HCT116 (cell line): Measurements from ENCODE around the gene PTGR3. TPM values are rescaled to one million over a fixed set of nuclear protein-coding genes. Genes with fewer than 3 reads are reported as not detected.

Source experiments
- ATAC-seq: fragments of 200-7000 bp; cut with Tn5 transposase; 2 replicates; pipeline ENCODE4 v1.9.1; 2020; ENCODE audit warnings: mild to moderate bottlenecking, moderate library complexity
- BruUV-seq: library from RNA; stranded (reverse); fragments of 400-500 nt; replicated peaks from 2 replicates; lab custom pipeline; 2021; lab: Mats Ljungman, UMichigan
- CTCF ChIA-PET: fragments of 300-600 bp; sonication (Branson Sonifier 250); formaldehyde crosslinking; loops from one replicate; lab custom pipeline; 2021; ENCODE audit warnings: antibody characterized with exemption; lab: Charles Lee
- POLR2A ChIA-PET: fragments of 300-600, 350-600 bp; sonication (Branson Sonifier 250); formaldehyde crosslinking; loops from one replicate; lab custom pipeline; 2021; ENCODE audit warnings: antibody characterized with exemption; lab: Charles Lee
- RAD21 ChIA-PET, 2 experiments: fragments of 300-600 bp; sonication (Branson Sonifier 250); formaldehyde crosslinking; loops; one replicate each; lab custom pipeline; 2023; ENCODE audit warnings: low total read pairs in 2 of 2; ENCODE audit not compliant: uncharacterized antibody in 2 of 2, unreplicated experiment in 2 of 2, low non-redundant PET in 1 of 2; lab: Charles Lee
- DNase-seq: peaks from one replicate; pipeline ENCODE4 v3.0.0-alpha.2; 2010; ENCODE audit warnings: low read depth, low spot score
- H2AFZ ChIP-seq: fragments of 200-600 bp; shearing (Covaris generic), sonication (generic); 2 replicates; pipeline ENCODE4 v1.6.1; 2017; ENCODE audit warnings: low read depth, mixed run types, mixed read lengths, antibody characterized with exemption, low read length; ENCODE audit not compliant: poor library complexity, severe bottlenecking
- H3K27ac ChIP-seq: 2 replicates; pipeline ENCODE4 v1.5.1; 2012; ENCODE audit warnings: low read depth, low read length
- H3K27me3 ChIP-seq: fragments of 200-600 bp; sonication (generic); 2 replicates; pipeline ENCODE4 v1.6.1; 2016; ENCODE audit warnings: mixed run types, low read length, mixed read lengths; ENCODE audit not compliant: insufficient read depth
- H3K36me3 ChIP-seq, 2 experiments: fragments of 200-500 bp in 1 of 2; fragments of 200-600 bp in 1 of 2; sonication (Bioruptor generic) in 1 of 2; sonication (generic) in 1 of 2; 2 replicates each; pipeline versions ENCODE4 v1.5.1 to v1.6.1; 2014 to 2016; ENCODE audit warnings: low read length in 2 of 2, inconsistent platforms in 1 of 2, mixed read lengths in 1 of 2, mixed run types in 1 of 2; ENCODE audit not compliant: insufficient read depth in 2 of 2, control insufficient read depth in 1 of 2
- H3K4me1 ChIP-seq, 2 experiments: fragments of 200-600 bp in 1 of 2; sonication (generic) in 1 of 2; 2 replicates each; pipeline versions ENCODE4 v1.5.1 to v1.6.1; 2012 to 2017; ENCODE audit warnings: low read length in 2 of 2, inconsistent platforms in 1 of 2, mild to moderate bottlenecking in 1 of 2, mixed read lengths in 1 of 2, mixed run types in 1 of 2, moderate library complexity in 1 of 2; ENCODE audit not compliant: insufficient read depth in 2 of 2, control insufficient read depth in 1 of 2
- H3K4me2 ChIP-seq: fragments of 200-600 bp; sonication (generic); 2 replicates; pipeline ENCODE4 v1.6.1; 2017; ENCODE audit warnings: mixed run types, low read length, mixed read lengths
- H3K4me3 ChIP-seq, 2 experiments: fragments of 200-600 bp in 1 of 2; sonication (generic) in 1 of 2; replicated peaks in 1 of 2; 2 replicates each; pipeline ENCODE4 v1.5.1; 2011 to 2016; ENCODE audit warnings: low read length in 2 of 2, control low read depth in 1 of 2, low read depth in 1 of 2, mild to moderate bottlenecking in 1 of 2, mixed read lengths in 1 of 2, mixed run types in 1 of 2
- H3K79me2 ChIP-seq: fragments of 200-600 bp; sonication (generic); 2 replicates; pipeline ENCODE4 v1.6.1; 2017; ENCODE audit warnings: mild to moderate bottlenecking, mixed run types, low read length, moderate library complexity, mixed read lengths; ENCODE audit not compliant: insufficient read depth
- H3K9ac ChIP-seq: fragments of 200-600 bp; sonication (generic); 2 replicates; pipeline ENCODE4 v1.6.1; 2016; ENCODE audit warnings: low read length, mixed read lengths
- H3K9me2 ChIP-seq: fragments of 200-600 bp; sonication (generic), shearing (Covaris generic); 2 replicates; pipeline ENCODE4 v1.6.1; 2017; ENCODE audit warnings: mixed run types, mild to moderate bottlenecking, moderate library complexity; ENCODE audit not compliant: insufficient read depth
- H3K9me3 ChIP-seq, 2 experiments: fragments of 200-500 bp in 1 of 2; fragments of 200-600 bp in 1 of 2; sonication (Bioruptor generic) in 1 of 2; sonication (generic) in 1 of 2; 2 replicates each; pipeline ENCODE4 v1.6.1; 2014 to 2017; ENCODE audit warnings: low read length in 2 of 2, mixed read lengths in 2 of 2, inconsistent platforms in 1 of 2, low read depth in 1 of 2, mild to moderate bottlenecking in 1 of 2, mixed run types in 1 of 2, moderate library complexity in 1 of 2; ENCODE audit not compliant: control insufficient read depth in 1 of 2, insufficient read depth in 1 of 2
- H4K20me1 ChIP-seq: fragments of 200-600 bp; sonication (generic), shearing (Covaris generic); 2 replicates; pipeline ENCODE4 v1.6.1; 2017; ENCODE audit warnings: mixed run types, mild to moderate bottlenecking, moderate library complexity; ENCODE audit not compliant: insufficient read depth
- CEBPB ChIP-seq: IDR thresholded peaks from 2 replicates; pipeline ENCODE4 v1.6.1; 2012; ENCODE audit warnings: low read depth
- EGR1 ChIP-seq: IDR thresholded peaks from 2 replicates; pipeline ENCODE4 v1.6.1; 2012; ENCODE audit warnings: low read depth
- EZH2 ChIP-seq: fragments of 200-600 bp; sonication (generic); IDR thresholded peaks from 2 replicates; pipeline ENCODE4 v1.6.1; 2017; ENCODE audit warnings: antibody characterized with exemption, mixed run types
- MAX ChIP-seq: IDR thresholded peaks from 2 replicates; pipeline ENCODE4 v1.6.1; 2012
- POLR2A ChIP-seq: IDR thresholded peaks from 2 replicates; pipeline ENCODE4 v1.7.0; 2011; ENCODE audit warnings: borderline replicate concordance; ENCODE audit not compliant: insufficient read depth, insufficient read length; ENCODE audit errors: extremely low read depth
- POLR2AphosphoS5 ChIP-seq: IDR thresholded peaks from 2 replicates; pipeline ENCODE4 v1.6.1; 2011; ENCODE audit warnings: mild to moderate bottlenecking, low read depth, low read length, moderate library complexity
- SIN3A ChIP-seq: IDR thresholded peaks from 2 replicates; pipeline ENCODE4 v1.6.1; 2012; ENCODE audit warnings: low read depth
- TCF7L2 ChIP-seq: IDR thresholded peaks from 2 replicates; pipeline ENCODE4 v1.7.0; 2011; ENCODE audit warnings: borderline replicate concordance, inconsistent platforms; ENCODE audit not compliant: insufficient read depth, insufficient read length; ENCODE audit errors: extremely low read depth
- ZFX ChIP-seq: fragments of 450-650 bp; IDR thresholded peaks from 2 replicates; pipeline ENCODE4 v1.6.1; 2017
- ZNF274 ChIP-seq: fragments of 200-500 bp; sonication (Bioruptor generic); IDR thresholded peaks from 2 replicates; pipeline ENCODE4 v1.6.1; 2014; ENCODE audit warnings: mild to moderate bottlenecking, low read depth, low read length, inconsistent platforms
- intact Hi-C: fragments of 100-400 bp; cut with micrococcal nuclease; formaldehyde crosslinking; loops from 2 replicates; pipeline ENCODE4 v1.10.0; 2022
- total RNA-seq: library from RNA; stranded (reverse); gene quantifications from one replicate; pipeline ENCODE4 v1.2.1, GENCODE V29; 2021; ENCODE audit not compliant: unreplicated experiment

Gene PTGR3
- total RNA-seq, 1 experiment from 2014 or later = 25.3 TPM

DNA sequence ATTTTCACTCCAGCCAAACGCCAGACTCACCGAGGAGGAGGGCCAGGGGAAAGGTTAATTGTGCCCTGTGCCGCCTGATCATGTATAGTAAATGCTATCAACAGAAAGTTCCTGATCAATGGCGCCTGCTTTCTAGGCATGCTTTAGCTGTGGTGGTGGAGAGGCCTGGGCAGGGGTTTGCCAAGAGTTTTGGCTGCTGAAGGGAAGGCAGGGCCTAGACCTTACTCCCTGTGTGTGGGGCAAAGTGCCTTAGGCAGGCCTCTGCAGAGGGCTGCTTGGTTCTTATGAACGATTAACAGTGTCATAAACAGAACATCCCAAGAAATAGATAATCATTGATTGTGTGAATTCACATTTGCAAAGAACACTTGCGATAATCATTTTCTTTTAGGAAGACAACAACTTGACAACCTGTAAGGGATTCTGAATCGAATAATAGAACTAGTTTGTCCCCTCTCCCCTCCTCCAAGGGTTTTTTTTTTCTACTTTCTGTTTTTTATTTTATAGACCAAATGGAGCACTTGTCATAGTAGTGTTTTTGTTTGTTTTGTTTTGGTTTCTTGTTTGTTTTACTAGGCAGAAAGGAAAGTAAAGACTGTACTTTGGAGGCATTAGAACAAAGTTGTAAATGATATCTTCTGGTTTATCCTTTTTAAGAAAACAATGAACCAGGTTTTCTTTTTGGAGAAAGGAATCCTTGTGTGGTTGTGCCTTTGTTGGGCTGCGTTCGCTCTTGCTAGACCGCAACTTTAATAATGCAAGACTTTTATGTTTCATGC lies 8.2 kb upstream of the PTGR3 start:
- H3K4me1 ChIP-seq = peaks cover 10 to 19% of the 10 kb centered on the region in 2 experiments; a peak in 3 of 4 replicates
- ChIA-PET RAD21 (no interaction called here), CTCF (no interaction called here), POLR2A (no interaction called here)
- H3K9me2 ChIP-seq = no peaks in the 10 kb centered on the region
- H3K79me2 ChIP-seq = no peaks in the 10 kb centered on the region
- TF ChIP-seq SIN3A (no peak), EGR1 (no peak), POLR2AphosphoS5 (no peak), ZFX (no peak), TCF7L2 (no peak), ZNF274 (no peak), EZH2 (no peak), MAX (no peak), CEBPB (no peak), POLR2A (no peak)
- no peaks in the 10 kb centered on the region for H3K9me3 ChIP-seq
- no peak overlapping the region for H3K9ac ChIP-seq
- no peaks in the 10 kb centered on the region for H4K20me1 ChIP-seq
- H3K27ac ChIP-seq = no peak overlapping the region
- DNase-seq (no peak), ATAC-seq (no peak)
- BruUV-seq = no TSS peak
- no peaks in the 10 kb centered on the region for H3K36me3 ChIP-seq
- H3K4me3 ChIP-seq = no peak overlapping the region
- H2AFZ ChIP-seq = no peak overlapping the region
- H3K27me3 ChIP-seq = no peaks in the 10 kb centered on the region
- no peak overlapping the region for H3K4me2 ChIP-seq
- intact Hi-C loops = no loop called here
